Heart right ventricle (tissue), 16 donors: ENCODE data around the gene SIVA1. TPM values are rescaled to one million over a fixed set of nuclear protein-coding genes. Genes with fewer than 3 reads are reported as not detected.
A peak's percentile ranks its signal among the peaks of the same experiment; 100 is the strongest.

ENCODE experiments used
- ATAC-seq, 8 donors: fragments of 200-7000 bp; cut with Tn5 transposase; one replicate each; pipeline ENCODE4 v1.9.1; 2020; ENCODE audit warnings: mild to moderate bottlenecking in 8 of 8, moderate library complexity in 8 of 8, moderate number of reproducible peaks in 1 of 8
- DNase-seq, 2 donors: peaks; one replicate each; pipeline ENCODE4 v3.0.0-alpha.2; 2020
- H3K27ac ChIP-seq, 10 donors: fragments of 200-600 bp; sonication (generic) in 2 of 10; one replicate each; pipeline versions ENCODE4 v1.5.0 to v1.8.0; 2020 to 2022; ENCODE audit warnings: mild to moderate bottlenecking in 3 of 10
- H3K27me3 ChIP-seq, 7 donors: fragments of 200-600 bp; one replicate each; pipeline ENCODE4 v1.8.0; 2021 to 2022; ENCODE audit warnings: mild to moderate bottlenecking in 2 of 7
- H3K36me3 ChIP-seq, 9 donors: fragments of 200-600 bp; sonication (generic) in 1 of 9; one replicate each; pipeline versions ENCODE4 v1.5.0 to v1.8.0; 2020 to 2022; ENCODE audit warnings: mild to moderate bottlenecking in 2 of 9
- H3K4me1 ChIP-seq, 9 donors: fragments of 200-600 bp; sonication (generic) in 1 of 9; one replicate each; pipeline versions ENCODE4 v1.5.0 to v1.8.0; 2020 to 2022; ENCODE audit warnings: mild to moderate bottlenecking in 4 of 9
- H3K4me3 ChIP-seq, 10 donors: fragments of 200-600 bp; sonication (generic) in 2 of 10; one replicate each; pipeline versions ENCODE4 v1.5.0 to v1.8.0; 2020 to 2022; ENCODE audit warnings: mild to moderate bottlenecking in 7 of 10, moderate library complexity in 2 of 10
- H3K9me3 ChIP-seq, 11 donors: fragments of 200-600 bp in 10 of 11; sonication (generic) in 2 of 11; one replicate each; pipeline versions ENCODE4 v1.5.0 to v1.8.0; 2013 to 2022; ENCODE audit warnings: mild to moderate bottlenecking in 2 of 11, control low read depth in 1 of 11, moderate library complexity in 1 of 11
- WGBS, 2 donors: extraction: QIAGEN DNeasy Blood & Tissue Kit; methylation state at CpG; one replicate each; pipeline ENCODE4 v1.1.7; 2013; ENCODE audit warnings: inconsistent platforms in 1 of 2; 5-methylcytosine and 5-hydroxymethylcytosine counted together
- intact Hi-C, 10 donors: fragments of 100-400 bp; cut with DNase I; formaldehyde crosslinking; loops; one replicate each; pipeline versions ENCODE4 v1.11.1 to v1.14.2; 2022
- polyA plus RNA-seq, 2 donors: library from polyadenylated mRNA; stranded (reverse); fragments of 200-250 nt; gene quantifications; one replicate each; pipeline ENCODE4 v1.2.3, GENCODE V29; 2013
- total RNA-seq, 10 donors: library from RNA; stranded (reverse); fragmentation: NEBNext Ultra II Directional in 3 of 10; extraction: Animal tissue kit (Norgen Biotek cat#: 25700) in 3 of 10; gene quantifications; one replicate each; pipeline versions ENCODE4 v1.2.1 to v1.2.4, GENCODE V29; 2021 to 2023
- TF ChIP-seq, protein P1 (sequence below), 9 donors: fragments of 200-600 bp; sonication (generic) in 2 of 9; IDR thresholded peaks; one replicate each; pipeline versions ENCODE4 v1.5.0 to v1.8.0; 2021 to 2022; ENCODE audit warnings: antibody characterized with exemption in 9 of 9, mild to moderate bottlenecking in 5 of 9, moderate library complexity in 1 of 9
- donor health status: Arrhythmogenic right ventricular cardiomyopathy.
- donor health status: ischemic (EF 13 %, LVEDD 7.1; RV severe dilation, severe dysfunction).
- donor health status: healthy with polysubstance abuse.
- donor health status: DM: no; HTN: yes; CAD: no.
- donor health status: DM: no; HTN: no; CAD: no.
- donor health status: ischemic (EF 25% LVEDD 6.9; RV normal size, moderate dysfunction).
- donor health status: ischemic (EF 25% LVEDD 5.7; RV mildly dilated, moderate dysfunction).
- donor health status: healthy.
- donor health status: DM: yes; HTN: yes; CAD: no.
- donor health status: Ischemic cardiomyopathy.
- donor health status: ischemic (EF 35%, LVEDD 5.7; RV mildly dilated, moderate dysfunction).
- donor health status: nonischemic (EF 11% LVEDD 7.7; RV severe dilation, severe dysfunction).
- donor health status: DM: yes; HTN: yes; CAD: no.
- donor health status: PGD.
- donor health status: ischemic (EF 29% LVEDD 5.4; RV normal size, mild dysfunction).
- donor health status: nonischemic (EF 23%, LVEDD 6.1; RV moderate dilation, normal function).

Gene SIVA1
- total and polyA plus RNA-seq, 12 donors, result 43.3 to 203 (median 53.0) TPM

DNA sequence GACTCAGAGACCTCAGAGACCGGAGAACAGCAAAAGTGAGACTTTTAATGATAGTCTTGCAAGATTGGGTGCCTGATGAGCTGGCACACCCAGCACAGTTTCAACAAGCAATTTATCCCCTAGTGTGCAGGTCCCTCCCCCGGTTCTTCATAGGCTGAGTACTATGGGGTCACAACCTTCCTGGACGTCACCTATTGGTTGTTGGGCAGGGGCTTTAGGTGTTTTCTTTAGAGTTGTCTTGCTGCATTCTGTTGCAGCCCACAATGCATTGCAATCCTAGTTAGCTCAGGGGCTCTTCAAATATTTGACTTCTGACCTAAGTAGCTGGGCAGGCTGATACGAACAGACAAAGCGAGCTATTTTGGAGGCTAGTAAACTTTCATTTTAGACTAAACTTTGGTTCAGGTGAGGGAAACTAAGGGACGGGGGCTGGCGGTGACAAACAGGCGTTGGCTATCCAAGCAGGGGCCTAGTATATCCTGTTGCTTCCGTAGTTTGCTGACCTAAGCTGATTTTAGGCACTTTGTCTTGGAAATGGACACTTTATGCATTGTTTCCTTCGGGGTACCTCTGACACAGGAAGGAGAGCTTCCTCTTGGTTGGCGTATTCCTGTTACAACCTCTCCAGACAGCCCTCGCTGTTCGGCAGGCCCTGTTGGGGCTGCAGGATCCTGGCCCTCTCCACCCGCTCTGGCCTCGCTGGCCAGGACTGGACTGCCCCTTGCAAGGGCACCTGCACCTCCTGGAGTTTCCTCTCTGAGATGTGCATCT lies 14.1 kb downstream of the SIVA1 start:
- DNase-seq, result no peak
- intact Hi-C loops, result loop anchor here in 1 of 10 donors (10.0 kb wide), 1 partner anchor 278 kb away; no protein-coding TSS in a partner anchor
- peaks cover 0 to 14% (median 10%) of the 10 kb centered on the region in 9 donors for H3K4me1 ChIP-seq

DNA sequence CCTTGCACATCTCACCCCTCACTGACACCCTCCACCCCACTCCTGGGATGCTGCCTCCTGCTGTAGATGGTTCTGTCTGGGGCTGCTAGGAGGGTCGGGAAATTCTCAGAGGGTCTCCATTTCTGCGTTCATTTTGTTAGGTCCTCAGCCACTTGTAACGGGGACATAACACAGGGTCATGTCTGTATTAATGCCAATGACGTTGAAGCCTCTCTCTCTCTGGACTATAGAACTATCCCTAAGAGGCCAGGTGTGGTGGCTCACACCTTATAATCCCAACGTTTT lies 14.6 kb downstream of the SIVA1 start:
- Histone ChIP-seq H3K4me3 (no peak overlapping the region), H3K4me1 (peaks cover 0 to 14% (median 10%) of the 10 kb centered on the region in 9 donors), H3K27ac (no peak overlapping the region), H3K9me3 (peaks cover 0 to 17% (median 0%) of the 10 kb centered on the region in 11 donors), H3K36me3 (peaks cover 0 to 38% (median 25%) of the 10 kb centered on the region in 9 donors), H3K27me3 (no peaks in the 10 kb centered on the region)
- intact Hi-C loops, result loop anchor here in 1 of 10 donors (10.0 kb wide), 1 partner anchor 277 kb away; no protein-coding TSS in a partner anchor
- WGBS, 2 donors, result 88% methylated on average over 5 of the region's 5 CpGs
- DNase-seq (no peak), ATAC-seq (no peak)
- TF ChIP-seq, protein P1, sequence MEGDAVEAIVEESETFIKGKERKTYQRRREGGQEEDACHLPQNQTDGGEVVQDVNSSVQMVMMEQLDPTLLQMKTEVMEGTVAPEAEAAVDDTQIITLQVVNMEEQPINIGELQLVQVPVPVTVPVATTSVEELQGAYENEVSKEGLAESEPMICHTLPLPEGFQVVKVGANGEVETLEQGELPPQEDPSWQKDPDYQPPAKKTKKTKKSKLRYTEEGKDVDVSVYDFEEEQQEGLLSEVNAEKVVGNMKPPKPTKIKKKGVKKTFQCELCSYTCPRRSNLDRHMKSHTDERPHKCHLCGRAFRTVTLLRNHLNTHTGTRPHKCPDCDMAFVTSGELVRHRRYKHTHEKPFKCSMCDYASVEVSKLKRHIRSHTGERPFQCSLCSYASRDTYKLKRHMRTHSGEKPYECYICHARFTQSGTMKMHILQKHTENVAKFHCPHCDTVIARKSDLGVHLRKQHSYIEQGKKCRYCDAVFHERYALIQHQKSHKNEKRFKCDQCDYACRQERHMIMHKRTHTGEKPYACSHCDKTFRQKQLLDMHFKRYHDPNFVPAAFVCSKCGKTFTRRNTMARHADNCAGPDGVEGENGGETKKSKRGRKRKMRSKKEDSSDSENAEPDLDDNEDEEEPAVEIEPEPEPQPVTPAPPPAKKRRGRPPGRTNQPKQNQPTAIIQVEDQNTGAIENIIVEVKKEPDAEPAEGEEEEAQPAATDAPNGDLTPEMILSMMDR (IDR thresholded peaks at IDR 0.05), result no peak

More for the DNA sequence above, 14.1 kb downstream of the SIVA1 start:
- Histone ChIP-seq H3K27me3 (no peaks in the 10 kb centered on the region), H3K27ac (no peak overlapping the region), H3K9me3 (peaks cover 0 to 17% (median 0%) of the 10 kb centered on the region in 11 donors), H3K36me3 (peaks cover 0 to 38% (median 19%) of the 10 kb centered on the region in 9 donors), H3K4me3 (no peak overlapping the region)
- no peak for ATAC-seq
- WGBS, 2 donors, result 80 to 82% methylated on average over 15 of the region's 15 CpGs
- TF ChIP-seq, protein P1 (IDR thresholded peaks at IDR 0.05), result no peak

DNA sequence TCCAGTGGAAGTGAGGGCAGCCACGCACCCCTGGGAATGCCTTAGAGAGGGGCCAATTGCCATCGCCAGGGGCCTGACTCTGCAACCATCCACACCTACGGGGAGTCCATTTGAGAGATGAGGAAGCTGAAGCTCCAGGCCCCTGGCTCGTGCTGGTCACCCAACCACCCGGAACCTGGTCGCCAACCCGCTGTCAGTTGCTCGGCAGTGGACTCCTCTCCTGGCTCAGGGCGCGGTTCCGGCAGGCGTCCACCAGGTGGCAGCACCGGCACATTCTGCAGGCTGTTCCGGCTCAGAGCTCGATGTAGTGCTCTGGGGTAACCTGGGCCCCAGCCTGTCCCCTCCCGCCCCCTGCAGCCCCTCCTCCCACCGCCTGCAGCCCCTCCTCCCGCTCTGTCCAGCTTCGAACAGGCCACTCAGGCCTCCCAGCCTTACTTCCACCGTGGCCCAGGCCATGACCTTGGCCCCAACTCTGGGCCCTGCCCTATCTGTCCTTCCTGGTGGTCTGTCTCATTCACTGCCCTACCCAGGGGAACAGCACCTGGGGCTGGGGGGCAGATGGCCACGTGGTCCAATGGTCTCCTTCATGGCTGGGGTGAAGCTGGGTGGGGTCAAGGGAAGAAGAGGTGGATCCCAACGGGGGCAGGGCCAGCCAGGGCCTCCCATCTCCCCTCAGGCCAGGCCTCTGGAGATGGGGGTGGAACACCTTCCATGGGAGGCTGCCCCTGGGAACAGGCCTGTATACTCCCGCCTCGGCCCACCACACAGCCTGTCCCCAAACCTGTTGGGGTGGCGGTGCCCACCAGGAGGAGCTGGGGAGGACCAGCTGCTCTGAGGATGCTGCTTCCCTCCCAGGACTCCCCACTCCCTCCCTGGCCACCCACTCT lies 15.7 kb downstream of the SIVA1 start:
- peak overlapping the region in 3 of 10 donors; percentile 56 to 65 (median 60) for H3K27ac ChIP-seq
- WGBS, 2 donors, result 16% methylated on average over 25 of the region's 25 CpGs

More for the DNA sequence above, 15.7 kb downstream of the SIVA1 start:
- TF ChIP-seq, protein P1 (IDR thresholded peaks at IDR 0.05), result peak; percentile 89 to 98 (median 97)
- H3K4me1 ChIP-seq, result peaks cover 0 to 14% (median 10%) of the 10 kb centered on the region in 9 donors
- no peak overlapping the region for H3K4me3 ChIP-seq
- peaks cover 0 to 45% (median 34%) of the 10 kb centered on the region in 9 donors for H3K36me3 ChIP-seq
- peaks cover 0 to 17% (median 0%) of the 10 kb centered on the region in 11 donors for H3K9me3 ChIP-seq
- H3K27me3 ChIP-seq, result no peaks in the 10 kb centered on the region
- ATAC-seq (peak; percentile 88 to 95 (median 91)), DNase-seq (peak; percentile 89 to 92)
- intact Hi-C loops, result loop anchor here in 8 of 10 donors (1.0 to 10.0 kb wide), 5 partner anchors 26 to 276 kb away; partner anchors contain the start of gene AKT1 (in 1 of the 8)
